AG09309 (cell line): ENCODE data around the gene SCN9A.

ENCODE experiments used
- DNase-seq: peaks from one replicate; pipeline ENCODE4 v3.0.0-alpha.2; 2010; ENCODE audit warnings: low read depth
- H3K4me3 ChIP-seq: 2 replicates; pipeline ENCODE4 v1.5.1; 2011; ENCODE audit warnings: mild to moderate bottlenecking, low read depth, low read length, moderate library complexity; ENCODE audit not compliant: control insufficient read depth
- CTCF ChIP-seq: IDR thresholded peaks from 2 replicates; pipeline ENCODE4 v1.5.1; 2011; ENCODE audit warnings: mild to moderate bottlenecking, low read depth, low read length, inconsistent platforms; ENCODE audit not compliant: insufficient read depth, control insufficient read depth; ENCODE audit errors: missing control alignments

The SCN9A gene

DNA sequence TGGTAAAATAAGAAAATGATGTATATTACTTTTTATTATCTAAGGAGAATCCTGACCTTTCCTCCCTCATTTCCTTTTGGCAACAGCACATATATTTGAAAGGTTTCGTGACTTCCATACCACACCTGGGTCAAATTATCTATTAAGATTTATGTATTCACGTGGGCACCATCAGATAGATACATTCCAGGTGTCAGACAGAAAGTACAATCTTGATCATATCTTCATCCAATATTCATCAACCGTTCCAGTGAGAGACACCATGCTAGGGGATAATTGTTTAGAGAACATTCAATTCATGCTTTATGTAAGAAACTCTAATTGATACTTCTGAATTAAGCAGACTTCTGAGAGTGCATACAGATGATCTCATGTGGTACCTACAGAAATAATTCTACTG, 73.7 kb downstream of the SCN9A start:
- no peak for DNase-seq
- no peak for TF ChIP-seq CTCF
- H3K4me3 ChIP-seq: no peak overlapping the region

- H3K4me3 ChIP-seq: no peak overlapping the region
- no peak for DNase-seq
- TF ChIP-seq CTCF: no peak
Observed at GRCh38 chr2:166297951-166298350, 77.8 kb downstream of the SCN9A start.

DNA sequence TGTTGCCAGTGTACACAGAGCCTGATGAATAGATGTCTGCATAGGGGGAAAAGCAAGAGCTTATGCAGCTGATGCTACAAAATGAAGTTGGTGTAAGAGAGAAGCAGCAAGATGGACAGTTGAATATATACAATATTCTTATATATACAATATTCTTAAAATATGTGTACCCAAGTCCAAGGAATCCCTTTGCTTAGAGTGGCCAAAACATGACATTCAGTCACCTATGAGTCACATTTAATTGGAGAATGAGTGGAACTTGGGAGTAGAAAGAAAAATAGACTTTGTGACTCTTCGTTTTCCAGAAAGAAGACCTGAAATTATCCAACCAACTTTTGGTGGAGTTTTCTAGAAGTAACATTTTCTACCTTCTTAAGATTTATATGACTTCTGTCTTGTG, 81.8 kb downstream of the SCN9A start:
- no peak overlapping the region for H3K4me3 ChIP-seq
- DNase-seq: no peak
- TF ChIP-seq CTCF: no peak

- no peak for DNase-seq
- no peak overlapping the region for H3K4me3 ChIP-seq
- no peak for TF ChIP-seq CTCF
Observed at GRCh38 chr2:166285215-166285614, 90.5 kb downstream of the SCN9A start.

DNA sequence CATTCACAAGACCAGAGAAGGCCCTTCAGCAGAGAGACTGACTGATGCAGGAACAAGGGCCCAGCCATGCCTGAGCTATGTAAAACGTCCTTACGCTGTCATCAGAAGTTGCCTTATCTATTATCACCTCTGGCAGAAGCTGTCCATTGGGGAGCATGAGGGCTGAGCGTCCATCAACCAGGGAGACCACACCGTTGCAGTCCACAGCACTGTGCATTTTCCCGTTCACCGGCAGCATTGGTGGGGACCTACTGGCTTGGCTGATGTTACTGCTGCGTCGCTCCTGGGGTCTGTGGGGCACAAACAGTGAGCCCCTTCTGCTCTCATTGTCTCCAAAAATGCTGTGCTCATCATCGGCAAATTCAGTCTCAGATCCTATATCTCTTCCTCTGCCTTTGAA, 91.4 kb downstream of the SCN9A start:
- H3K4me3 ChIP-seq: no peak overlapping the region
- TF ChIP-seq CTCF: no peak
- no peak for DNase-seq

DNA sequence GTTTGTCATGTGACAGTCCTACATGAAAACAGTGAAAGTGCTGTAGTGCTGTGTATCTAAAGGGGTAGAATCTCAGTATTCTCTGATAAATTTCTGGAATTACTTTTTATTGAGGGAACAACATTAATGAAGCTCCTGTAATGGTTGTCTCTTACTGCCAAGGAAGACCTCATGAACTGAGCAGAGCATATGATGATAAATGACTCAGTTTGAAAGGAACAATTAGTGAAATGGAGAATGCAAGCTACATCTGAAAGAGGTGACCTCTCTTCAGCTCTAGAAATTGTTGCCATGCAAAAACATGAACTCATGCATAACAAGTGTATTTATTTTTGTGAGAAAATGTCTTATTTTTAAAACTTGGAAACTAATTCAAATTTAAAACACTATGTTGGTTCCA, 93.6 kb downstream of the SCN9A start:
- no peak for TF ChIP-seq CTCF
- DNase-seq: no peak
- H3K4me3 ChIP-seq: no peak overlapping the region

GRCh38 chr2:166278856-166279255, 96.9 kb downstream of the SCN9A start:
- no peak for TF ChIP-seq CTCF
- no peak overlapping the region for H3K4me3 ChIP-seq
- DNase-seq: no peak
